Testis (tissue), 2 donors: ENCODE results near the gene SLC12A9.

ENCODE experiments used
- POLR2A ChIP-seq: fragments of 450-650 bp; IDR thresholded peaks from one replicate; pipeline ENCODE4 v1.6.1; 2017; ENCODE audit warnings: antibody characterized with exemption, mild to moderate bottlenecking, moderate library complexity
- TF ChIP-seq, protein P1 (sequence below), 3 experiments: fragments of 450-650 bp in 2 of 3; fragments of 200-600 bp in 1 of 3; sonication (generic) in 1 of 3; IDR thresholded peaks; one replicate each; pipeline ENCODE4 v1.5.1; 2016 to 2019; ENCODE audit warnings: antibody characterized with exemption in 3 of 3, mild to moderate bottlenecking in 2 of 3, moderate library complexity in 1 of 3

- TF ChIP-seq POLR2A, result no peak
- TF ChIP-seq, protein P1, sequence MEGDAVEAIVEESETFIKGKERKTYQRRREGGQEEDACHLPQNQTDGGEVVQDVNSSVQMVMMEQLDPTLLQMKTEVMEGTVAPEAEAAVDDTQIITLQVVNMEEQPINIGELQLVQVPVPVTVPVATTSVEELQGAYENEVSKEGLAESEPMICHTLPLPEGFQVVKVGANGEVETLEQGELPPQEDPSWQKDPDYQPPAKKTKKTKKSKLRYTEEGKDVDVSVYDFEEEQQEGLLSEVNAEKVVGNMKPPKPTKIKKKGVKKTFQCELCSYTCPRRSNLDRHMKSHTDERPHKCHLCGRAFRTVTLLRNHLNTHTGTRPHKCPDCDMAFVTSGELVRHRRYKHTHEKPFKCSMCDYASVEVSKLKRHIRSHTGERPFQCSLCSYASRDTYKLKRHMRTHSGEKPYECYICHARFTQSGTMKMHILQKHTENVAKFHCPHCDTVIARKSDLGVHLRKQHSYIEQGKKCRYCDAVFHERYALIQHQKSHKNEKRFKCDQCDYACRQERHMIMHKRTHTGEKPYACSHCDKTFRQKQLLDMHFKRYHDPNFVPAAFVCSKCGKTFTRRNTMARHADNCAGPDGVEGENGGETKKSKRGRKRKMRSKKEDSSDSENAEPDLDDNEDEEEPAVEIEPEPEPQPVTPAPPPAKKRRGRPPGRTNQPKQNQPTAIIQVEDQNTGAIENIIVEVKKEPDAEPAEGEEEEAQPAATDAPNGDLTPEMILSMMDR (IDR thresholded peaks at IDR 0.05), result no peak
Measured at GRCh38 chr7:100892364-100893317, 40.1 kb downstream of the SLC12A9 start.
